B cell (primary cell): ENCODE measurements around the gene KIAA1328. TPM values are rescaled to one million over a fixed set of nuclear protein-coding genes. Genes with fewer than 3 reads are reported as not detected.

Experiments
- ATAC-seq: fragments of 200-7000 bp; cut with Tn5 transposase; one replicate; pipeline ENCODE4 v1.10.0; 2021; ENCODE audit warnings: low read depth, mild to moderate bottlenecking, moderate number of reproducible peaks, moderate library complexity
- CTCF ChIA-PET: fragments of 350-600 bp; sonication (Branson Sonifier 250); formaldehyde crosslinking; loops from one replicate; lab custom pipeline; 2021; ENCODE audit warnings: antibody characterized with exemption, inconsistent platforms; lab: Charles Lee
- POLR2A ChIA-PET: fragments of 350-600 bp; sonication (Branson Sonifier 250); formaldehyde crosslinking; loops from one replicate; lab custom pipeline; 2021; ENCODE audit warnings: antibody characterized with exemption; lab: Charles Lee
- DNase-seq: peaks from one replicate; pipeline ENCODE4 v3.0.0; 2013
- H2AFZ ChIP-seq: 2 replicates; pipeline ENCODE4 v1.6.1; 2012; ENCODE audit warnings: mild to moderate bottlenecking, low read depth, low read length; ENCODE audit not compliant: insufficient read depth, poor library complexity, severe bottlenecking
- H3K27ac ChIP-seq, 2 donors: 1 replicate in 1 of 2; 2 replicates in 1 of 2; pipeline ENCODE4 v1.5.1; 2012 to 2013; ENCODE audit warnings: low read length in 2 of 2, mild to moderate bottlenecking in 2 of 2, moderate library complexity in 1 of 2
- H3K27me3 ChIP-seq, 4 experiments: fragments of 200-600 bp in 1 of 4; sonication (generic) in 1 of 4; replicated peaks in 1 of 4; 1 replicate in 2 of 4; 2 replicates in 2 of 4; pipeline versions ENCODE4 v1.6.1 to v1.7.0; 2013 to 2016; ENCODE audit warnings: low read length in 3 of 4, mild to moderate bottlenecking in 2 of 4, mixed read lengths in 1 of 4, moderate library complexity in 1 of 4; ENCODE audit not compliant: insufficient read depth in 4 of 4, control insufficient read depth in 3 of 4; ENCODE audit errors: control extremely low read depth in 1 of 4
- H3K36me3 ChIP-seq, 2 experiments: replicated peaks in 1 of 2; 1 replicate in 1 of 2; 2 replicates in 1 of 2; pipeline versions ENCODE4 v1.6.1 to v1.7.1; 2013; ENCODE audit warnings: low read length in 1 of 2; ENCODE audit not compliant: insufficient read depth in 2 of 2, control insufficient read depth in 1 of 2; ENCODE audit errors: control extremely low read depth in 1 of 2, extremely low read depth in 1 of 2
- H3K4me1 ChIP-seq, 2 donors: fragments of 200-600 bp in 1 of 2; sonication (generic) in 1 of 2; 1 replicate in 1 of 2; 2 replicates in 1 of 2; pipeline versions ENCODE4 v1.5.1 to v1.6.1; 2013 to 2017; ENCODE audit warnings: low read length in 2 of 2; ENCODE audit not compliant: control insufficient read depth in 2 of 2, insufficient read depth in 2 of 2
- H3K4me2 ChIP-seq: replicated peaks from 2 replicates; pipeline ENCODE3; 2012; ENCODE audit warnings: mild to moderate bottlenecking, low read depth, low read length; ENCODE audit not compliant: poor library complexity, severe bottlenecking
- H3K4me3 ChIP-seq, 5 experiments: fragments of 200-600 bp in 1 of 5; sonication (generic) in 1 of 5; 1 replicate in 3 of 5; 2 replicates in 2 of 5; pipeline versions ENCODE4 v1.5.1 to v1.7.0; 2011 to 2016; ENCODE audit warnings: low read length in 4 of 5, mild to moderate bottlenecking in 4 of 5, low read depth in 2 of 5, control low read depth in 1 of 5, moderate library complexity in 1 of 5; ENCODE audit not compliant: insufficient read depth in 1 of 5; ENCODE audit errors: control extremely low read depth in 1 of 5, extremely low read depth in 1 of 5
- H3K79me2 ChIP-seq: fragments of 200-600 bp; sonication (generic); one replicate; pipeline ENCODE4 v1.6.0; 2016; ENCODE audit warnings: low read length; ENCODE audit not compliant: control insufficient read depth, insufficient read depth
- H3K9ac ChIP-seq: fragments of 200-600 bp; sonication (generic); 2 replicates; pipeline ENCODE4 v1.6.1; 2017; ENCODE audit warnings: mild to moderate bottlenecking, low read length, moderate library complexity
- H3K9me3 ChIP-seq, 3 donors: one replicate each; pipeline versions ENCODE4 v1.6.1 to v1.7.1; 2013; ENCODE audit warnings: low read length in 2 of 3; ENCODE audit not compliant: control insufficient read depth in 2 of 3, insufficient read depth in 1 of 3; ENCODE audit errors: control extremely low read depth in 1 of 3
- H4K20me1 ChIP-seq: 2 replicates; pipeline ENCODE4 v1.6.0; 2012; ENCODE audit warnings: mild to moderate bottlenecking, low read length; ENCODE audit not compliant: insufficient read depth, control insufficient read depth, poor library complexity, severe bottlenecking
- H3K27ac Mint-ChIP-seq: one replicate; pipeline ENCODE4 v1.8.0; 2021; ENCODE audit warnings: mixed read lengths
- H3K27me3 Mint-ChIP-seq: one replicate; pipeline ENCODE4 v1.8.0; 2021; ENCODE audit warnings: mixed read lengths
- H3K4me1 Mint-ChIP-seq: one replicate; pipeline ENCODE4 v1.8.0; 2021; ENCODE audit warnings: mixed read lengths
- H3K4me3 Mint-ChIP-seq: one replicate; pipeline ENCODE4 v1.8.0; 2021; ENCODE audit warnings: mixed read lengths
- H3K9me3 Mint-ChIP-seq: one replicate; pipeline ENCODE4 v1.8.0; 2022; ENCODE audit warnings: mixed read lengths; ENCODE audit not compliant: insufficient read depth
- EZH2 ChIP-seq: IDR thresholded peaks from 2 replicates; pipeline ENCODE4 v1.6.1; 2012; ENCODE audit warnings: borderline replicate concordance, low read depth, mild to moderate bottlenecking, moderate library complexity, low read length; ENCODE audit not compliant: insufficient read depth, poor library complexity, severe bottlenecking
- WGBS: methylation state at CpG from one replicate; pipeline ENCODE4 v1.1.5; 2013; ENCODE audit warnings: missing lambda C conversion rate; ENCODE audit not compliant: insufficient coverage; 5-methylcytosine and 5-hydroxymethylcytosine counted together
- intact Hi-C: fragments of 100-400 bp; cut with micrococcal nuclease; formaldehyde crosslinking; loops from one replicate; pipeline ENCODE4 v1.10.0; 2022
- polyA plus RNA-seq: library from polyadenylated mRNA; depleted of rRNA; stranded (reverse); fragments of >200 nt; gene quantifications from 2 replicates; pipeline ENCODE4 v1.2.3, GENCODE V29; 2012
- total RNA-seq, 2 donors: library from RNA; stranded (reverse); fragments of 120-200 nt in 1 of 2; gene quantifications; 1 replicate in 1 of 2; 2 replicates in 1 of 2; pipeline versions ENCODE4 v1.2.3 to v1.2.4, GENCODE V29; 2013 to 2022
- TF ChIP-seq, protein P1 (sequence below): fragments of 200-600 bp; IDR thresholded peaks from one replicate; pipeline ENCODE4 v1.8.0; 2022; ENCODE audit warnings: antibody characterized with exemption, mild to moderate bottlenecking

Gene KIAA1328
- total and polyA plus RNA-seq, 2 donors (not counting 1 experiment from before 2014, with no cell fraction given) = 9.1 to 22.1 TPM

GRCh38 chr18:36929601-36930000, 100.7 kb downstream of the KIAA1328 start:
- Mint-ChIP-seq H3K27me3 (no peaks in the 10 kb centered on the region), H3K4me3 (no peak overlapping the region), H3K4me1 (no peaks in the 10 kb centered on the region), H3K9me3 (no peaks in the 10 kb centered on the region), H3K27ac (no peak overlapping the region)
- Histone ChIP-seq H3K36me3 (no peaks in the 10 kb centered on the region), H2AFZ (no peak overlapping the region), H3K79me2 (no peaks in the 10 kb centered on the region), H3K9ac (no peak overlapping the region), H3K9me3 (peaks cover 0 to 8% (median 2%) of the 10 kb centered on the region in 3 donors), H3K4me3 (no peak overlapping the region), H3K4me1 (no peaks in the 10 kb centered on the region), H4K20me1 (no peaks in the 10 kb centered on the region), H3K27ac (no peak overlapping the region), H3K4me2 (no peak overlapping the region), H3K27me3 (no peaks in the 10 kb centered on the region)
- intact Hi-C loops = no loop called here
- TF ChIP-seq, protein P1, sequence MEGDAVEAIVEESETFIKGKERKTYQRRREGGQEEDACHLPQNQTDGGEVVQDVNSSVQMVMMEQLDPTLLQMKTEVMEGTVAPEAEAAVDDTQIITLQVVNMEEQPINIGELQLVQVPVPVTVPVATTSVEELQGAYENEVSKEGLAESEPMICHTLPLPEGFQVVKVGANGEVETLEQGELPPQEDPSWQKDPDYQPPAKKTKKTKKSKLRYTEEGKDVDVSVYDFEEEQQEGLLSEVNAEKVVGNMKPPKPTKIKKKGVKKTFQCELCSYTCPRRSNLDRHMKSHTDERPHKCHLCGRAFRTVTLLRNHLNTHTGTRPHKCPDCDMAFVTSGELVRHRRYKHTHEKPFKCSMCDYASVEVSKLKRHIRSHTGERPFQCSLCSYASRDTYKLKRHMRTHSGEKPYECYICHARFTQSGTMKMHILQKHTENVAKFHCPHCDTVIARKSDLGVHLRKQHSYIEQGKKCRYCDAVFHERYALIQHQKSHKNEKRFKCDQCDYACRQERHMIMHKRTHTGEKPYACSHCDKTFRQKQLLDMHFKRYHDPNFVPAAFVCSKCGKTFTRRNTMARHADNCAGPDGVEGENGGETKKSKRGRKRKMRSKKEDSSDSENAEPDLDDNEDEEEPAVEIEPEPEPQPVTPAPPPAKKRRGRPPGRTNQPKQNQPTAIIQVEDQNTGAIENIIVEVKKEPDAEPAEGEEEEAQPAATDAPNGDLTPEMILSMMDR = no peak
- TF ChIP-seq EZH2 = no peak
- DNase-seq = no peak
- 100% methylated on average over 1 of the region's 2 CpGs for WGBS
- ChIA-PET POLR2A (no interaction called here), CTCF (no interaction called here)
- ATAC-seq = no peak

GRCh38 chr18:36931106-36931505, 102.2 kb downstream of the KIAA1328 start:
- Histone ChIP-seq H3K4me3 (no peak overlapping the region), H3K27ac (no peak overlapping the region), H3K9ac (no peak overlapping the region), H3K9me3 (peaks cover 0 to 8% (median 2%) of the 10 kb centered on the region in 3 donors), H2AFZ (no peak overlapping the region), H3K4me2 (no peak overlapping the region), H3K4me1 (no peaks in the 10 kb centered on the region), H3K79me2 (no peaks in the 10 kb centered on the region), H4K20me1 (no peaks in the 10 kb centered on the region), H3K36me3 (no peaks in the 10 kb centered on the region), H3K27me3 (no peaks in the 10 kb centered on the region)
- no peak for ATAC-seq
- Mint-ChIP-seq H3K4me3 (no peak overlapping the region), H3K27me3 (no peaks in the 10 kb centered on the region), H3K9me3 (no peaks in the 10 kb centered on the region), H3K4me1 (no peaks in the 10 kb centered on the region), H3K27ac (no peak overlapping the region)
- ChIA-PET CTCF (no interaction called here), POLR2A (no interaction called here)
- 100% methylated on average over 1 of the region's 4 CpGs for WGBS
- no peak for TF ChIP-seq EZH2
- TF ChIP-seq, protein P1 = no peak
- intact Hi-C loops = no loop called here
- DNase-seq = no peak
